GM12878 (cell line): ENCODE results near the gene PPIG. TPM values are rescaled to one million over a fixed set of nuclear protein-coding genes. Genes with fewer than 3 reads are reported as not detected.

Source experiments
- ATAC-seq: fragments of 200-7000 bp; cut with Tn5 transposase; 3 replicates; pipeline ENCODE4 v1.9.1; 2020; ENCODE audit warnings: mild to moderate bottlenecking, moderate library complexity
- BruUV-seq: library from RNA; stranded (reverse); fragments of 400-500 nt; replicated peaks from 2 replicates; lab custom pipeline; 2021; lab: Mats Ljungman, UMichigan
- CTCF ChIA-PET: fragments of 300-600 bp; sonication (Branson Sonifier 250); formaldehyde crosslinking; extraction: SDS; loops from one replicate; lab custom pipeline; 2021; ENCODE audit warnings: inconsistent platforms; lab: Yijun Ruan, JAX
- POLR2A ChIA-PET: fragments of 350-600 bp; formaldehyde crosslinking; extraction: SDS; loops from one replicate; lab custom pipeline; 2021; ENCODE audit warnings: inconsistent platforms; lab: Charles Lee
- RAD21 ChIA-PET: fragments of 300-600 bp; sonication (Branson Sonifier 250); formaldehyde crosslinking; loops from one replicate; lab custom pipeline; 2023; ENCODE audit warnings: antibody characterized with exemption; ENCODE audit not compliant: unreplicated experiment; lab: Charles Lee
- SMC1A ChIA-PET: fragments of 300-600 bp; sonication (Branson Sonifier 250); formaldehyde crosslinking; loops from one replicate; lab custom pipeline; 2023; ENCODE audit not compliant: unreplicated experiment, uncharacterized antibody; lab: Charles Lee
- DNase-seq: peaks from one replicate; pipeline ENCODE4 v3.0.0-alpha.2; 2011; ENCODE audit warnings: low read depth, low spot score
- FAIRE-seq: peaks from 3 replicates; lab custom pipeline; 2011; peaks lifted over from hg19 to GRCh38; lab: Jason Lieb, UNC
- H2AFZ ChIP-seq: 2 replicates; pipeline ENCODE4 v1.6.0; 2011; ENCODE audit warnings: low read depth, low read length, control low read depth; ENCODE audit not compliant: control insufficient read depth
- H3K27ac ChIP-seq: 2 replicates; pipeline ENCODE4 v1.5.1; 2011; ENCODE audit warnings: control low read depth; ENCODE audit not compliant: control insufficient read depth, insufficient read depth
- H3K27me3 ChIP-seq, 2 experiments: replicated peaks in 1 of 2; 2 replicates each; pipeline versions ENCODE4 v1.6.0 to v1.6.1; 2011; ENCODE audit warnings: low read length in 1 of 2; ENCODE audit not compliant: control insufficient read depth in 2 of 2, insufficient read depth in 2 of 2
- H3K36me3 ChIP-seq, 2 experiments: 2 replicates each; pipeline ENCODE4 v1.5.1; 2011; ENCODE audit warnings: low read length in 1 of 2; ENCODE audit not compliant: control insufficient read depth in 2 of 2, insufficient read depth in 2 of 2
- H3K4me1 ChIP-seq: 2 replicates; pipeline ENCODE4 v1.6.1; 2011; ENCODE audit warnings: mild to moderate bottlenecking, low read length, moderate library complexity, mixed read lengths; ENCODE audit not compliant: control insufficient read depth, insufficient read depth
- H3K4me2 ChIP-seq: 2 replicates; pipeline ENCODE4 v1.6.0; 2011; ENCODE audit warnings: control low read depth; ENCODE audit not compliant: control insufficient read depth, insufficient read depth
- H3K4me3 ChIP-seq: fragments of 200-600 bp; sonication (generic); 2 replicates; pipeline ENCODE4 v1.5.1; 2016
- H3K79me2 ChIP-seq: 2 replicates; pipeline ENCODE4 v1.6.0; 2011; ENCODE audit warnings: low read length; ENCODE audit not compliant: control insufficient read depth, insufficient read depth
- H3K9ac ChIP-seq: 2 replicates; pipeline ENCODE4 v1.8.0; 2011; ENCODE audit warnings: low read length, control low read depth, mixed read lengths; ENCODE audit not compliant: control insufficient read depth, insufficient read depth
- H3K9me3 ChIP-seq: replicated peaks from 3 replicates; pipeline ENCODE4 v1.5.1; 2011; ENCODE audit warnings: mild to moderate bottlenecking, low read length; ENCODE audit not compliant: control insufficient read depth, insufficient read depth
- H4K20me1 ChIP-seq: 2 replicates; pipeline ENCODE4 v1.6.0; 2011; ENCODE audit not compliant: control insufficient read depth, insufficient read depth
- CEBPB ChIP-seq, 2 experiments: fragments of 150-350 bp in 1 of 2; IDR thresholded peaks; 2 replicates each; pipeline ENCODE4 v1.6.1; 2012 to 2014; ENCODE audit warnings: low read depth in 2 of 2, low read length in 2 of 2, borderline replicate concordance in 1 of 2, inconsistent platforms in 1 of 2
- CREM ChIP-seq: IDR thresholded peaks from 2 replicates; pipeline ENCODE4 v1.6.1; 2014; ENCODE audit warnings: antibody characterized with exemption, low read depth
- CTCF ChIP-seq, 3 experiments: IDR thresholded peaks in 2 of 3; conservative IDR thresholded peaks in 1 of 3; 2 replicates each; pipeline ENCODE4 v1.5.1; 2011; ENCODE audit warnings: low read depth in 3 of 3, low read length in 3 of 3, mild to moderate bottlenecking in 3 of 3, control low read depth in 2 of 3, moderate library complexity in 2 of 3, inconsistent platforms in 1 of 3, mixed read lengths in 1 of 3; ENCODE audit not compliant: control insufficient read depth in 2 of 3, insufficient read depth in 1 of 3; ENCODE audit errors: extremely low read depth in 1 of 3
- DPF2 ChIP-seq: fragments of 450-650 bp; IDR thresholded peaks from 2 replicates; pipeline ENCODE4 v1.6.1; 2017; ENCODE audit warnings: mild to moderate bottlenecking
- EED ChIP-seq: sonication (generic); IDR thresholded peaks from 2 replicates; pipeline ENCODE4 v1.6.1; 2016; ENCODE audit warnings: antibody characterized with exemption, low read depth
- HSF1 ChIP-seq: fragments of 150-350 bp; IDR thresholded peaks from 2 replicates; pipeline ENCODE4 v1.6.1; 2014; ENCODE audit warnings: mild to moderate bottlenecking, low read depth, low read length
- JUND ChIP-seq: IDR thresholded peaks from 2 replicates; pipeline ENCODE4 v1.6.1; 2012; ENCODE audit warnings: low read depth, mild to moderate bottlenecking, low read length, improper control_type of control experiment, moderate library complexity
- NFYA ChIP-seq: IDR thresholded peaks from 2 replicates; pipeline ENCODE4 v1.6.1; 2011; ENCODE audit warnings: low read depth, mild to moderate bottlenecking, low read length, improper control_type of control experiment, borderline replicate concordance
- NR2C1 ChIP-seq: fragments of 450-650 bp; IDR thresholded peaks from 2 replicates; pipeline ENCODE4 v1.6.1; 2017; ENCODE audit warnings: antibody characterized with exemption, mild to moderate bottlenecking, moderate library complexity
- PML ChIP-seq: IDR thresholded peaks from 2 replicates; pipeline ENCODE4 v1.6.1; 2012; ENCODE audit warnings: low read length, inconsistent platforms
- POU2F2 ChIP-seq: IDR thresholded peaks from 3 replicates; pipeline ENCODE4 v1.6.1; 2011; ENCODE audit warnings: low read depth, mild to moderate bottlenecking, low read length, borderline replicate concordance
- SUPT20H ChIP-seq: IDR thresholded peaks from 2 replicates; pipeline ENCODE4 v1.6.1; 2011; ENCODE audit warnings: low read depth, mild to moderate bottlenecking, low read length, moderate library complexity, borderline replicate concordance; ENCODE audit not compliant: control insufficient read depth
- ZNF217 ChIP-seq: fragments of 450-650 bp; IDR thresholded peaks from 2 replicates; pipeline ENCODE4 v1.6.1; 2017; ENCODE audit warnings: antibody characterized with exemption, mild to moderate bottlenecking
- WGBS: methylation state at CpG from one replicate; pipeline ENCODE4 v1.1.6; 2016; ENCODE audit warnings: low lambda C conversion rate; ENCODE audit not compliant: insufficient replicate concordance, insufficient coverage; ENCODE audit errors: missing lambda C conversion rate; 5-methylcytosine and 5-hydroxymethylcytosine counted together
- in situ Hi-C: fragments of 300-500 bp; cut with MboI; formaldehyde crosslinking; loops from 9 replicates; pipeline ENCODE4 v1.14.3; 2018; ENCODE audit warnings: mixed read lengths
- intact Hi-C: fragments of 100-400 bp; cut with micrococcal nuclease; formaldehyde crosslinking; loops from one replicate; pipeline ENCODE4 v1.14.2; 2022; ENCODE audit not compliant: unreplicated experiment
- polyA plus RNA-seq, 11 experiments: library from polyadenylated mRNA; depleted of rRNA in 4 of 11; unstranded in 6 of 11; stranded (reverse) in 5 of 11; fragments of >200 nt; fragmentation: Nextera tagmentation in 4 of 11; fragmentation: Illumina TruSeq in 1 of 11; extraction: Ambion mirVana in 4 of 11; extraction: Trizol in 1 of 11; gene quantifications; 1 replicate in 1 of 11; 2 replicates in 10 of 11; pipeline versions ENCODE4 v1.2.1 to v1.2.3, GENCODE V29; 2011 to 2016; ENCODE audit warnings: inconsistent platforms in 2 of 11, missing spikeins in 2 of 11, low read depth in 1 of 11
- total RNA-seq, 4 experiments: library from RNA; depleted of rRNA in 3 of 4; stranded (reverse); fragments of >200 nt in 3 of 4; fragmentation: Illumina TruSeq in 1 of 4; extraction: Trizol in 1 of 4; gene quantifications; 2 replicates each; pipeline versions ENCODE4 v1.2.1 to v1.2.3, GENCODE V29; 2013 to 2021

The PPIG gene
- total and polyA plus RNA-seq, 10 of the 15 experiments (the other 5 are each of a cell fraction or from before 2014, with no cell fraction given) = 22.3 to 147 (median 95.2) TPM

- no peak for TF ChIP-seq SUPT20H
- TF ChIP-seq EED = no peak
- TF ChIP-seq CREM = no peak
- no peak for TF ChIP-seq NFYA
- no peak for TF ChIP-seq DPF2
- no peak for TF ChIP-seq JUND
- TF ChIP-seq PML = no peak
- no peak for TF ChIP-seq CTCF (IDR thresholded peaks at IDR 0.05 in 2 of 3, conservative IDR thresholded peaks at IDR 0.05 in 1 of 3; ENCODE audit: control insufficient read depth in 2 of 3, extremely low read depth in 1 of 3, insufficient read depth in 1 of 3, low read depth in 3 of 3, low read length in 3 of 3)
- TF ChIP-seq ZNF217 = no peak
- TF ChIP-seq CEBPB (IDR thresholded peaks at IDR 0.05; ENCODE audit: borderline replicate concordance in 1 of 2, low read depth in 2 of 2, low read length in 2 of 2) = no peak
Measured at GRCh38 chr2:169599568-169599967, 15.4 kb downstream of the PPIG start (continued).

GRCh38 chr2:169609264-169609663 lies 25.1 kb downstream of the PPIG start:
- SMC1A ChIA-PET = no interaction called here
- Histone ChIP-seq H3K4me2 (no peak overlapping the region), H3K9me3 (no peaks in the 10 kb centered on the region; the same call in 2 of the 3 replicates), H3K4me3 (no peak overlapping the region), H3K36me3 (peaks cover 2 to 40% of the 10 kb centered on the region in 2 experiments), H3K27me3 (no peaks in the 10 kb centered on the region), H3K27ac (no peak overlapping the region), H3K79me2 (no peaks in the 10 kb centered on the region), H3K9ac (no peak overlapping the region), H4K20me1 (no peaks in the 10 kb centered on the region), H3K4me1 (no peaks in the 10 kb centered on the region), H2AFZ (no peak overlapping the region)
- no peak for DNase-seq
- POLR2A ChIA-PET = interaction anchor here (0.5 kb wide), 1 partner anchor 24 kb away, joined by 11 read pairs; no protein-coding TSS in a partner anchor
- in situ Hi-C loops = no loop called here
- no TSS peak for BruUV-seq
- WGBS = 97% methylated on average over 2 of the region's 2 CpGs
- TF ChIP-seq NR2C1 (no peak), POU2F2 (no peak), HSF1 (no peak)
- no peak for ATAC-seq
- intact Hi-C loops = no loop called here
- CTCF ChIA-PET = no interaction called here
- RAD21 ChIA-PET = no interaction called here
- FAIRE-seq = no peak
